GM18858 (cell line): ENCODE data around the gene TLX3.
A peak's percentile ranks its signal among the peaks of the same experiment; 100 is the strongest.
"Not testable (repeated sequence)": the region's sequence is repeated elsewhere in the genome, so short reads cannot be mapped to it uniquely, and the experiment has no call there.

ENCODE experiments used
- ATAC-seq: cut with Tn5 transposase; IDR thresholded peaks from one replicate; pipeline ENCODE4 v1.9.1; 2021; ENCODE audit not compliant: unreplicated experiment

The TLX3 gene

GRCh38 chr5:171322527-171322926 is 13.5 kb downstream of the TLX3 start:
- no peak for ATAC-seq

- no peak for ATAC-seq
Observed at GRCh38 chr5:171323007-171323406, 14.0 kb downstream of the TLX3 start.

GRCh38 chr5:171323806-171324632 is 15.0 kb downstream of the TLX3 start:
- ATAC-seq, result no peak

- no peak for ATAC-seq
Observed at GRCh38 chr5:171330021-171330420, 21.0 kb downstream of the TLX3 start.

- ATAC-seq, result no peak
Observed at GRCh38 chr5:171335616-171336015, 26.6 kb downstream of the TLX3 start.

GRCh38 chr5:171336521-171337209 is 27.6 kb downstream of the TLX3 start:
- no peak for ATAC-seq

GRCh38 chr5:171337210-171337569 is 28.1 kb downstream of the TLX3 start:
- ATAC-seq, result no peak

- ATAC-seq, result no peak
Observed at GRCh38 chr5:171340042-171340441, 31.0 kb downstream of the TLX3 start.

GRCh38 chr5:171340491-171340890 is 31.4 kb downstream of the TLX3 start:
- no peak for ATAC-seq

- ATAC-seq, result no peak
Observed at GRCh38 chr5:171342362-171343111, 33.5 kb downstream of the TLX3 start.

GRCh38 chr5:171344936-171345608 is 36.0 kb downstream of the TLX3 start:
- ATAC-seq, result no peak

GRCh38 chr5:171351536-171352073 is 42.6 kb downstream of the TLX3 start:
- ATAC-seq, result no peak

- ATAC-seq, result peak; percentile 88
Observed at GRCh38 chr5:171355302-171355724, 46.3 kb downstream of the TLX3 start.

- ATAC-seq, result no peak
Observed at GRCh38 chr5:171357843-171358242, 48.8 kb downstream of the TLX3 start.

GRCh38 chr5:171361151-171361550 is 52.1 kb downstream of the TLX3 start:
- ATAC-seq, result not testable (repeated sequence)
